ENCODE data around the gene CTNNA3.
A peak's percentile ranks its signal among the peaks of the same experiment; 100 is the strongest.
"Not testable (repeated sequence)": the region's sequence is repeated elsewhere in the genome, so short reads cannot be mapped to it uniquely, and the experiment has no call there.

CTNNA3 gene

DNA sequence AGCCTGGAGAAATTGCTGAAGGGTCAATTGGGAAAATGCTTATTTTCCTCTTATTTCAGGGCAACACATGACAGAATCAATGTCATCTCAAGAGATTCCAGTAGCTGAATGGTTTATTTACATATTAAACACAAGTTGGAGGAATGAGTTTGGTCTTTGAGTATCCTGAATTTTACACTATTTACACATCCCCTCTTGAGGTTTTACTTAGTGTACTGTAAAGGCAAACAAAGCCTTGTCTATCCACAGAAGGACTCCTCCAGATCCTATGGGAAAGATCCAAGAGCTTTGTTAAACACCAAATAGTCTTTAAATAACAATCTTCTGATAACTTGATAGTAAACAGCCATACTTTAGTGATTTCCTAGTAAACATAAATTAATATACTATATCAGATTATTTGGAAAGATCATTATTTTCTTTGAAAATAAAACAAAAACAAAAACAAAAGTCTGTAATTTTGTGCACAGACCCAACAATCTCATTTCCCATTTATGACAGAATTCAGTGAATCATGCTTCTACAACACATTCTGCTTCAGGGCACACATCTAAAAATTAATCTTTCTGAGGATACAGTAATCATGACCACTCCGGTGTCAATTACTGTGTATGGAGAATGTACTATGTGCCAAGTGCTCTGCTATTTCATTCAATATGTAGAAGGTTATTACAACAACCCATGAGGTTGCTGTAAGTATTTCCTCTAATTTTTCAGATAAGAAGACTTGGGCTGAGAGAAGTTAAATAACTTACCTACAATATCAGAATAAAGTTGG is 1345.2 kb downstream of the CTNNA3 start:
- DNase-seq (ENCODE audit: low spot score), result no peak
- no peaks in the 10 kb centered on the region for H3K36me3 ChIP-seq (ENCODE audit: low read depth)
- H3K27me3 ChIP-seq (ENCODE audit: insufficient read depth, poor library complexity, severe bottlenecking), result no peaks in the 10 kb centered on the region
- TF ChIP-seq, protein P1, sequence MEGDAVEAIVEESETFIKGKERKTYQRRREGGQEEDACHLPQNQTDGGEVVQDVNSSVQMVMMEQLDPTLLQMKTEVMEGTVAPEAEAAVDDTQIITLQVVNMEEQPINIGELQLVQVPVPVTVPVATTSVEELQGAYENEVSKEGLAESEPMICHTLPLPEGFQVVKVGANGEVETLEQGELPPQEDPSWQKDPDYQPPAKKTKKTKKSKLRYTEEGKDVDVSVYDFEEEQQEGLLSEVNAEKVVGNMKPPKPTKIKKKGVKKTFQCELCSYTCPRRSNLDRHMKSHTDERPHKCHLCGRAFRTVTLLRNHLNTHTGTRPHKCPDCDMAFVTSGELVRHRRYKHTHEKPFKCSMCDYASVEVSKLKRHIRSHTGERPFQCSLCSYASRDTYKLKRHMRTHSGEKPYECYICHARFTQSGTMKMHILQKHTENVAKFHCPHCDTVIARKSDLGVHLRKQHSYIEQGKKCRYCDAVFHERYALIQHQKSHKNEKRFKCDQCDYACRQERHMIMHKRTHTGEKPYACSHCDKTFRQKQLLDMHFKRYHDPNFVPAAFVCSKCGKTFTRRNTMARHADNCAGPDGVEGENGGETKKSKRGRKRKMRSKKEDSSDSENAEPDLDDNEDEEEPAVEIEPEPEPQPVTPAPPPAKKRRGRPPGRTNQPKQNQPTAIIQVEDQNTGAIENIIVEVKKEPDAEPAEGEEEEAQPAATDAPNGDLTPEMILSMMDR (IDR thresholded peaks at IDR 0.05; ENCODE audit: poor library complexity, severe bottlenecking), result no peak
- H3K4me3 ChIP-seq (ENCODE audit: severe bottlenecking), result no peak overlapping the region
- ATAC-seq (ENCODE audit: low read depth), result peak; percentile 55; the same call in 2 of the 3 replicates
- H3K4me1 ChIP-seq (ENCODE audit: insufficient read depth, poor library complexity, severe bottlenecking), result peaks cover 5% of the 10 kb centered on the region
- no peak overlapping the region for H3K27ac ChIP-seq (ENCODE audit: poor library complexity, severe bottlenecking)
- peaks cover 3% of the 10 kb centered on the region for H3K9me3 ChIP-seq (ENCODE audit: severe bottlenecking)

DNA sequence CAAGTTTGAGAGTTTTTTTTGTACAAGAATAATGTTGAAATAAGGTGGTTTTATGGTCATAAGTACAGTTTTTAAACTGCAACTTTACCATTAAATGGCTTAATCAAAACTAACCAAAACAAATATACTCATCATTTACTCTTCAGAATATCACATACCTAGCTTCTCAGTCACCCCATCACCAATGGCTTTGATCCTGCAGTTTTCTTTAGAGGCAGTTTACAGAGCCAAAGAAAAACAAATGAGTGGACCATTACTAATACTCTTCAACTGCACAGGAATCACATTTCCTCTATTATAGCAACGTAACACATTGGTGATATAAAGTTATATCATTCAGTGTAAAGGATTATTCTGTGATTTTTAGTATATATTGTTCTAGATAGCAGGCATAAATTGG is 1346.3 kb downstream of the CTNNA3 start:
- H3K27me3 ChIP-seq (ENCODE audit: insufficient read depth, poor library complexity, severe bottlenecking), result no peaks in the 10 kb centered on the region
- no peaks in the 10 kb centered on the region for H3K36me3 ChIP-seq (ENCODE audit: low read depth)
- no peak overlapping the region for H3K4me3 ChIP-seq (ENCODE audit: severe bottlenecking)
- no peak for DNase-seq (ENCODE audit: low spot score)
- peak; percentile 97 for ATAC-seq (ENCODE audit: low read depth)
- TF ChIP-seq, protein P1 (IDR thresholded peaks at IDR 0.05; ENCODE audit: poor library complexity, severe bottlenecking), result no peak
- H3K27ac ChIP-seq (ENCODE audit: poor library complexity, severe bottlenecking), result peak overlapping the region; percentile 22
- peaks cover 5% of the 10 kb centered on the region for H3K4me1 ChIP-seq (ENCODE audit: insufficient read depth, poor library complexity, severe bottlenecking)
- H3K9me3 ChIP-seq (ENCODE audit: severe bottlenecking), result peaks cover 3% of the 10 kb centered on the region

DNA sequence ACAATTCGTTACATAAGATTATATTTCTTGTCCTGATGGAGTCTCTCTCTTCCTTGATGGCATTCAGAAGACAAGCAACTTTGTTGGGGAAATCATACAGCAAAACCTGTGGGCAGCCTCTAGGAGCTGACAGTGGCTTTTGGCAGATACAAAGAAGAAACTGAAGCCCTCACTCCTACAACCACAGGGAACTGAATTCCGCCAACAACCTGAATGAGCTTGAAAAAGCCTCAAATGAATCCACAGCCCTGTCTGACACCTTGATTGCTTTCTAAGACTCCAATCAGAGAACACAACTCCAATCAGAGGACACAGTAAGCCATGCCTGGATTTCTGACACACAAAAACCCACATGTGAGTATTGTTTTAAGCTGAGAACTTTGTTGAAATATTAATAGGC is 1346.9 kb downstream of the CTNNA3 start:
- Histone ChIP-seq H3K9me3 (ENCODE audit: severe bottlenecking) (peaks cover 3% of the 10 kb centered on the region), H3K36me3 (ENCODE audit: low read depth) (no peaks in the 10 kb centered on the region), H3K4me1 (ENCODE audit: insufficient read depth, poor library complexity, severe bottlenecking) (peaks cover 5% of the 10 kb centered on the region), H3K4me3 (ENCODE audit: severe bottlenecking) (no peak overlapping the region), H3K27ac (ENCODE audit: poor library complexity, severe bottlenecking) (peak overlapping the region; percentile 22), H3K27me3 (ENCODE audit: insufficient read depth, poor library complexity, severe bottlenecking) (no peaks in the 10 kb centered on the region)
- TF ChIP-seq, protein P1 (IDR thresholded peaks at IDR 0.05; ENCODE audit: poor library complexity, severe bottlenecking), result no peak
- no peak for DNase-seq (ENCODE audit: low spot score)
- no peak for ATAC-seq (ENCODE audit: low read depth)

DNA sequence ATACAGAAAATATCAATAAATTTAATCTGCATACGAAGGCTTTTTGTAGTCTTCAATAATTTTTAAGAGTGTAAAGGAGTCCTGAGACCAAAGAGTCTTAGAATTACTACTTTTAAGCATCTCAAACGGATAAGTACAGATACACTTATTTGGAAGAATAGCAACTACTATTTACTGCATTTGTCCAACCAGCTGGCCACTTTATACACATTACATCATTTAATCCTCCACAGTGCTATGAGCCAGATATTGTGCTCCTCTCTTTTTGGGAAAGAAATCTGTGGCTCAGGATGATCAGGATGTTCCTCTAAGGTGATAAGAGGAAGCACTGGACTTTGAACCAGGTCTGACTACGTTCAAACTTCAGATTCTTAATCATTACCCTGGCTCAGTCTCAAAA is 1358.8 kb downstream of the CTNNA3 start:
- no peak for ATAC-seq (ENCODE audit: low read depth)
- no peak for DNase-seq (ENCODE audit: low spot score)
- TF ChIP-seq, protein P1 (IDR thresholded peaks at IDR 0.05; ENCODE audit: poor library complexity, severe bottlenecking), result no peak
- H3K27me3 ChIP-seq (ENCODE audit: insufficient read depth, poor library complexity, severe bottlenecking), result no peaks in the 10 kb centered on the region
- H3K27ac ChIP-seq (ENCODE audit: poor library complexity, severe bottlenecking), result no peak overlapping the region
- H3K36me3 ChIP-seq (ENCODE audit: low read depth), result no peaks in the 10 kb centered on the region
- H3K9me3 ChIP-seq (ENCODE audit: severe bottlenecking), result no peaks in the 10 kb centered on the region
- no peaks in the 10 kb centered on the region for H3K4me1 ChIP-seq (ENCODE audit: insufficient read depth, poor library complexity, severe bottlenecking)
- H3K4me3 ChIP-seq (ENCODE audit: severe bottlenecking), result no peak overlapping the region

DNA sequence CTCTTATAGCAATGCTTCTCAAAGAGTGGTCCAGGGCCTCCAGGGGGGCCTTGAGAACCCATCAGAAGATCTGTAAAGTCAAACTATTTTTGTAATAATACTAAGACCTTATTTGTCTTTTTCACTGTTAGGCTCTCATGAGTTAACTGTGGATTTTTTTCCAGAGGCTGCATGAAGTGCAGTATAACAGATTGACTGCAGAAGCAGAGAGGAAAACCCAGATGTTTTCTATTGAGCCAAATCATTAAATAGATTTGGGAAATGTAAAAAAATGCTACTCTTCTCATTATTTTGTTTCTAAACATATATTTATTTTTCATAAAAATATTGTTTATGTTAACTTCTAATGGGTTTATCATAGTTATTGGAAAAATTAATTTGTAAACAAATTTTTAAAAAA is 1359.2 kb downstream of the CTNNA3 start:
- H3K9me3 ChIP-seq (ENCODE audit: severe bottlenecking), result no peaks in the 10 kb centered on the region
- no peak for ATAC-seq (ENCODE audit: low read depth)
- TF ChIP-seq, protein P1 (IDR thresholded peaks at IDR 0.05; ENCODE audit: poor library complexity, severe bottlenecking), result no peak
- H3K4me1 ChIP-seq (ENCODE audit: insufficient read depth, poor library complexity, severe bottlenecking), result no peaks in the 10 kb centered on the region
- H3K36me3 ChIP-seq (ENCODE audit: low read depth), result no peaks in the 10 kb centered on the region
- no peaks in the 10 kb centered on the region for H3K27me3 ChIP-seq (ENCODE audit: insufficient read depth, poor library complexity, severe bottlenecking)
- no peak for DNase-seq (ENCODE audit: low spot score)
- no peak overlapping the region for H3K27ac ChIP-seq (ENCODE audit: poor library complexity, severe bottlenecking)
- H3K4me3 ChIP-seq (ENCODE audit: severe bottlenecking), result no peak overlapping the region

DNA sequence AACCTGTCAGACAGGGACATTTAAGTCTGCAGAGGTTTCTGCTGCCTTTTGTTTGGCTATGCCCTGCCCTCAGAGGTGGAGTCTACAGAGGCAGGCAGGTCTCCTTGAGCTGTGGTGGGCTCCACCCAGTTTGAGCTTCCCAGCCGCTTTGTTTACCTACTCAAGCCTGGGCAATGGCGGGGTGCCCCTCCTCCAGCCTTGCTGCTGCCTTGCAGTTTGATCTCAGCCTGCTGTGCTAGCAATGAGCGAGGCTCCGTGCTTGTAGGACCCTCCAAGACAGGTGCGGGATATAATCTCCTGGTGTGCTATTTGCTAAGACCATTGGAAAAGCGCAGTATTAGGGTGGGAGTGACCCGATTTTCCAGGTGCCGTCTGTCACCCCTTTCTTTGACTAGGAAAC is 1360.2 kb downstream of the CTNNA3 start:
- H3K9me3 ChIP-seq (ENCODE audit: severe bottlenecking), result not testable (repeated sequence)

More for the DNA sequence above, 1360.2 kb downstream of the CTNNA3 start:
- H3K27ac ChIP-seq (ENCODE audit: poor library complexity, severe bottlenecking); H3K36me3 ChIP-seq (ENCODE audit: low read depth); H3K4me3 ChIP-seq (ENCODE audit: severe bottlenecking); H3K27me3 ChIP-seq (ENCODE audit: insufficient read depth, poor library complexity, severe bottlenecking); ATAC-seq (ENCODE audit: low read depth); DNase-seq (ENCODE audit: low spot score); H3K4me1 ChIP-seq (ENCODE audit: insufficient read depth, poor library complexity, severe bottlenecking): not testable (repeated sequence)
